NCI-H524 treated with DMSO at 0.1 percent for 48 hours (cell line): Measurements from ENCODE around the gene GIPC2.
"Not testable (repeated sequence)": the region's sequence is repeated elsewhere in the genome, so short reads cannot be mapped to it uniquely, and the experiment has no call there.

Experiments
- DNase-seq: peaks from one replicate; lab custom pipeline; 2025; lab: John Stamatoyannopoulos, UW

Gene GIPC2

DNA sequence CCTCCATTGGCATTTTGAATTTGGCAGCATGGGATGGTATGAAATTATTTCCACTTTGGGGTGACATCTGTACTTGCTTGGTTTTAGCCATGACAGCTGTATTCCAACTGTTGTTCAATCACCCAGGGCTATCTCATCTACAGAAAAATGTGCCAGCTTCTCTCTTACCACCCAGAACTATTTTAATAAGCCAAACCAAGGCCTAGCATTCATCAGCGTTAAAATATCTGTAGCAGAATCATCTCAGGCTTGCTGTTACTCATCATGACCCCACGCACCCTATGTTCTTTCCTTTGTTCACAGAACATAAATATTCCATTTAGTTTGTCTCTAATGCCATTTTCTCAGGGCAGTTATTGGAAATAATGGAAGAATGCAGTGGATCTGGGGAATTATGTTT lies 49.8 kb downstream of the GIPC2 start:
- DNase-seq: no peak

DNA sequence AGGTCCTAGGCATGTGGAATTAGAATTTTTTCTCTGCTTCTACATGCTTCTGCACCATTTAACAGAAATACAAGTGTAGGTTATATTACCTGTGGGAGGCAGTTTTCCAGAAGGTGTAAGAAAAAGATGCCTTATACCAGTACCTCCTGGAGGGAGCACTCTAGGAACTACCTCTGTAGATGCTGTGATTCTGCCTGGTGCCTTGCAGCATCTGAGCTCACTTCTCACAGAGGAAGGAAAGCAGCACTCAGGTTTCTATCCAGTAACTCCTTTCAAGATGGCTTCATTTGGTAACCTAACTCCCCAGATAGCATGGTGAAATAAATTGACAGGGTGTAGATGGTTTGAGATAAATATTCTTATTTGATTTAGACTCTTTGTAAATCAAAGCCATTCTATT lies 50.3 kb downstream of the GIPC2 start:
- DNase-seq: no peak

DNA sequence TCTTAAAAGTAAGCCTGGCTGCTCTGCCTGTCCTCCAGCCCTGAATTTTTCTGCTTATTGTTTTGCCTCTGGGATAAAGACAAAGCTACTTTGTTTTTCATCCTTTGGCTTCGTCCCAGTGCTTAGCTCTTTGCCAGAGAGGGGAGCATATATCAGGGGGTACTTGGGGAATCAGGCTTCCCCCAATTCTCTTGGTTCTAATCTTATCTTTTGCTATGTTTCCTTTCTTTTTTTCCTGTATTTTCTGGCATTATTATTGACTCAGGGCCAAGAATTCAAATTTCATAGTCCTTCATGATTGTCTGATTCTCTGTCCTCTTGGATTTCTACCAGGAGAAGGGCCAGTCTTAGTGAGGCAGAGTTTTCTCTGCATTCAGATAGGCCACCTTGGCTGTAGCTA lies 51.2 kb downstream of the GIPC2 start:
- no peak for DNase-seq

DNA sequence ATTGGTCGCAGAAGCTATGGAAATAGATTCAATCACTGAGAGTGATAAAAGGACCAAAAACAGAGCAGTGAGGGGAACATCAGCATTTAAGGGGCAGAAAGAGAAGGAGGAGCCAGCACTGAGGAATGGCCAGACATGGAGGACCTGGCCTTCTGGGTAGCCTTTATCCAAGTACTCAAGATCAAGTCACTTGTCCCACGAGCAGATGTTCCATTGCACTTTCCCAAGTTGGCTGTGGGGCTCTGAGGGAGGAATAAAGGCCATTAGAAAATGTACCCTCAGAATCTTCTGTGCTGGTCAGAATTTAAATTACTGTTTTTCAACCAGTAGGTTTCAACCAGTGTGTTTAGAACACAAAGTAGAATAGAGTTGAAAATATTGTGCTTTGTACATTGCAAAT lies 55.3 kb downstream of the GIPC2 start:
- no peak for DNase-seq

GRCh38 chr1:78101514-78101913 lies 55.7 kb downstream of the GIPC2 start:
- no peak for DNase-seq

GRCh38 chr1:78102082-78102481 lies 56.3 kb downstream of the GIPC2 start:
- DNase-seq: no peak

GRCh38 chr1:78102916-78103315 lies 57.1 kb downstream of the GIPC2 start:
- no peak for DNase-seq

DNA sequence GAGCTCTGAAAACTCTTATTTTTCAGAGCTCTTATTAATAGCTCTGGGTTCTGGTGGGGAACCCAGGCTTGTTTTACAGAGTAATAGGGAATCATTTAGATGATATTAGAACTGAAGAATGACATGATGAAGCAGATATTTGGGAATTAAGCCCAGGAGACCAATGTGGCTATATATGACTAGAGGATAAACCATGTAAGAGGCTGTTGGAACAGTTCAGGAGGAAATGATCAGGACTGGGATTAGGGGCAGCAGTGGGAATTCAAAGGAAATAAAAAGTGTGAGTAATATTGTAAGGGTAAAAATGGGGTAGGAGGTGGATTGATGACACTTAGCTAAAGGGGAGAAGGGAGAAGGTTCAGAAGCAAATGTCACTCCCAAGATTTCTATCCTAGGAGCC lies 58.6 kb downstream of the GIPC2 start:
- no peak for DNase-seq

GRCh38 chr1:78109659-78110058 lies 63.9 kb downstream of the GIPC2 start:
- not testable (repeated sequence) for DNase-seq

DNA sequence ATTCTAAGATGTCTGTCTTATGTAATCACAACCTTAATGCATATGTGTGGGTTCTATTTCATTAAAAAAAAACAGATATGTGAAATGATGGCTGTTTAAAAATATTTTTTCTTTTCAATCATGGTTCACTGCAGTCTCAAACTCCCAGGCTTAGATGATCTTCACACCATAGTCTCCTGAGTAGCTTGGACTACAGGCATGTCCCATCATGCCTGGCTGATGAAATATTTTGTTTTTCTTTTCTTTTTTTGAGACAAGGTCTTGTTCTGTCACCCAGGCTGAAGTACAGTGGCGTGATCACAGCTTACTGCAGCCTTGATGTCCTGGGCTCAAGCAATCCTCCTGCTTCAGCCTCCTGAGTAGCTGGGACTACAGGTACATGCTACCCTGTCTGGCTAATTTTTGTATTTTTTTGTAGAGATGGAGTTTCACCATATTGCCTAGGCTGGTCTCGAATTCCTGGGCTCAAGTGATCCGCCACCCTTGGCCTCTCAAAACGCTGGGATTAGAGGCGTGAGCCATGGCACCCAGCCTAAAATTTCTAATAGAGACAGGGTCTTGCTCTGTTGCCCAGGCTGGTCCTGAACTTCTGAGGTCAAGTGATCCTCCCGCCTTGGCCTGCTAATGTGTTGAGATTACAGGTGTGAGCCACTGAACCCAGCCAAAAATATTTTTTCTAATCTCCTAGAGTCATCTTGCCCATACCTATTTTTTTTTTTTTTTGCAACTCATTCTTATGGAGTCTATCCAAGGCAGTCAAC lies 67.6 kb downstream of the GIPC2 start:
- no peak for DNase-seq

DNA sequence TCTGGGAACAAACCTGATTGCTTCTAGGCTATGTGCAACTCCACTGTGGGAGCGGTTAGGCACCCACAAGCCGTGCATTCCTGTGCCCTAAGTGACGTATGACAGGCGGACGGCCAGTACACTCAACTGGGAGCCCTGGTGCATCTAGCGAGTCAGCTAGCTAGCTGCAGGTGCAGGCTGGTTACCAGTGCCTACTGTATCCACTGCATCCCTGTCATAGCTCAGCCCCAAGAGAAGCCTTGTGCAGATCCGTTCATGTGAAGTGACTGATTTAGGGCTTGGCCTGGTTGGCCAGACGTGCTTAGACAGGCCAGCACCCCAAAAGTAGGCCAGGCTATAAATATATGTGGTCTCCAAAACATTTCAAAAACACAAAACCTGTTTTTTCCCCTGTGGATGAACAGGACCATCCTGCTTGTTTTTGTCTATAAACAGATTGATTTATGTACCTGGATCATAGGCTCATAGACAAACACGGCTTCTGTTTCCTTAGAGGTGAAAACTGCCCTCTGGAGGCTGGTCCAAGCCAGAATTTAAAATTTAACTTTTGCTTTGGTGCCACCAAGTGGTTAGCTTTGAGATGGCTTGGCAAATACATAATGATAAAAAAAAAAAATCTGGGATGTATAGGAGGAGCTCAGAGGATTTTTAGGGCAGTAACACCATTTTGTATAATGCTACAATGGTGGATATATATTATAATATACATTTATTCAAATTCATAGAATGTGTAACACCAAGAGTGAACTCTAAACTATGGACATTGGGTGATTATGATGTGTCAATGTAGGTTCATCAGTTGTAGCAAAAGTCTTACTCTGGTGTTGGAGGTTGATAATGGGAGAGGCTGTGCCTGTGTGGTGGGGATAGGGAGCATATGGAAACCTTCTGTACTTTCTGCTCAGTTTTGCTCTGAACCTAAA lies 68.5 kb downstream of the GIPC2 start:
- no peak for DNase-seq

GRCh38 chr1:78120485-78120884 lies 74.7 kb downstream of the GIPC2 start:
- DNase-seq: not testable (repeated sequence)

- no peak for DNase-seq
Measured at GRCh38 chr1:78121710-78122109, 75.9 kb downstream of the GIPC2 start.

DNA sequence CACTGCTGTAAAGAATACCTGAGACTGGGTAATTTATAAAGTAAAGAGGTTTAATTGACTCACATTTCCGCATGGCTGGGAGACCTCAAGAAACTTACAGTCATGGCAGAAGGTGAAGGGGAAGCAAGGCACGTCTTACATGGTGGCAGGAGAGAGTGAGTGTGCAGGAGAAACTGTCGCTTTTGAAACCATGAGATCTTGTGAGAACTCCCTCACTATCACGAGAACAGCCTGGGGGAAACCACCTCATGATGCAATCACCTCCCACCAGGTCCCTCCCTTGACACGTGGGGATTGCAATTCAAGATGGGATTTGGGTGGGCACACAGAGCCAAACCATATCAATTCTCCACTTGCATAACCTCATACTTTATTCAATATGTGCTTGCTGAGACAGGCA lies 76.6 kb downstream of the GIPC2 start:
- no peak for DNase-seq

DNA sequence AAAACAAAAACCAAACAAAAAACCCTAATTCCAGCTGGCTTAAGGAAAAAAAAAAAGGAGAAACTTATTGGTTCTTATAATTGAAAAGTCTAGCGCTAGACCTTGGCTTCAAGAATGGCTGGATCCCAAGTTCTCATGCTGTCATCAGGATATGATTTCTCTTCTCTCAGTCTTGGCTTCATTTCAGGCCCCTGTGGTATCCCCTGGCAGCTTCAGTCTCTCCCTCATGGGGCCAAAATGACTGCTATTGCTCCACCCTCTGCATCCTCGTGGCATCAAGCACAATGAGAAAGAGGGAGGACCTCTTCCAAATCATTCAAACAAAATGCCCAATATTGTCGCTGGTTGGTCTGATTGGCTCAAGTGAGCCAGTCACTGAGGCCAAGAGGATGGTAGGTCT lies 80.7 kb downstream of the GIPC2 start:
- no peak for DNase-seq

DNA sequence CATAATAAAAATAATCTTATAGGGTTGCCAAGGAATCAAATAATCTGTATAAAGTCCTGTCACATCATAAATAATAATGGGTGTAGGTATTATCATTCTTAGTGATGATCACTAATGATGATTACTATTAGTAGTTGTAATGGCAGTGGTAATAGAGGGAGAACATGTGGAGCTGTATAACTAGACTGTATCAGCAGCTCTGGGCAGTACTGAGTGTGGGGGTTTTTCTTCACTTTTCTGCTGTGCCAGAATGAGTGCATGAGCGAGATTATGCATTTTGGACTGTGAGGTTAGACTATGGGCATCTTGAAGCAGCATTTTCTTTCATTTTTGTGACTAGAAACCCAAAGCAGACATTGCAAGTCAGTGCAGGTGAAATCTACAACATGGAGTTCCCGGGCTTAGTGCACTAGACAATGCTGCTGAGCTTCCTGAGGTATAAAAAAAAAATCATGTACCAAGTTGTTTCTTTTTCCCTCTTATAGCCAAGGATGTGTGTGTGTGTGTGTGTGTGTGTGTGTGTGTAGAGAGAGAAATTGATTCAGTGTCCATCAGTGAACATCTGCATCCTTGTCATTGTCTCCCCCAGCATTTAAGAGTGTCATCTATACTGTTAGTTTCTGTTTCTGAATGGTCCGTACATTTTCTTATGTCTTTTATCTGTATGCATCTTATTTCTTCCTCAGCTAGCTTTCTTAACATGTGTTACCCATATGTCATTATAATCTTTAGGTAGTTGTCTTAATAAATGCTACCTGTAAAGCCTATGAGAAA lies 86.6 kb downstream of the GIPC2 start:
- no peak for DNase-seq

DNA sequence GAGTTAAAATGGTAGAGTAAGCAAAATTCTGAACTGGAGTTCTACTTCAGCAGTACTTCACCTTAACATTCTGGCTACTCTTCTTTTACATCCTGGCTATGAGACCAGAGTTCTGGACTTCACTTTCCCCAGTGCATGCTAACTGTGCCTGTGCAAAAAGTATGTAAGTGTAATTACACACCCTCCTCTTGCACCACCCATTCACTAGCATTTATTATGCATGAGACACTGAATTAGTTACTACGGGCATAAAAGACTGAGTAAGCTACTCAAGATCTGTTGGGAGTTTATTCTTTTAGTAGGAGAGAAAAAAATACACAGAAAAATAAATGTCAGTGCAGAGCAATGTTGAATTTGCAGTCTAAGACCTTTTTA lies 87.2 kb downstream of the GIPC2 start:
- no peak for DNase-seq

GRCh38 chr1:78136680-78137079 lies 90.9 kb downstream of the GIPC2 start:
- no peak for DNase-seq

DNA sequence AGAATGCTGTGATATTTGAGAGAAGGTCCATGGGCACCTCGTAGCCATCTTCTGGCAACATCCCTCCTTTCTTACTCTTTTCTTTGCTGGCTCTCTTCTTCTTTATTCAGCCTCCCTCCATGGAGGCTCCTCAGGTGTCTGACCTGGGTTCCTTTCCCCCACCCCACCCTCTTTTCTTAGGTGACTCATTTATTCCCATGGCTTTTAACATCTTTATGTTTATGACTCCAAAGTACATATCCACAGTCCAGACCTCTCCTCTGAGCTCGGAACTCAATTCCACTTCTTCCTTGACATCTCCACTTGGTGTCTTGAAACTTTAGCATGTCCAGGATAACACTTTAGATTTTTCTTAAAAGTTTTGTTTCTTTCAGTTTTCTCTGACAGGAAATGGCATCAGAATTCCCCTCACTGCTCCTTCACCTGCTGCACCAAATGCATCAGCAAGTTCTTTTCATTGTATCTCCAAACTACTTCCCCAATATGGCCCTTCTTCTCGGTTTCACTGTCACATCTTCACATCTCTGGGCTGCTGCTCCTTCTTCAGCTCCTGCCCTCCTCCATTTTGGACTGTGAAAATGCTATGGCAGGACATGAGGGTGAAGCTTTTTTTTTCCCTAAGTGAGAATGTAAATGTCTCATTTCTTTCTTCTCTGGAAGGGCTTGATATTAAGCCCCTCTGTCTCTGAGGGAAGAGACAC lies 95.9 kb downstream of the GIPC2 start:
- no peak for DNase-seq

GRCh38 chr1:78142736-78143135 lies 97.0 kb downstream of the GIPC2 start:
- DNase-seq: no peak

DNA sequence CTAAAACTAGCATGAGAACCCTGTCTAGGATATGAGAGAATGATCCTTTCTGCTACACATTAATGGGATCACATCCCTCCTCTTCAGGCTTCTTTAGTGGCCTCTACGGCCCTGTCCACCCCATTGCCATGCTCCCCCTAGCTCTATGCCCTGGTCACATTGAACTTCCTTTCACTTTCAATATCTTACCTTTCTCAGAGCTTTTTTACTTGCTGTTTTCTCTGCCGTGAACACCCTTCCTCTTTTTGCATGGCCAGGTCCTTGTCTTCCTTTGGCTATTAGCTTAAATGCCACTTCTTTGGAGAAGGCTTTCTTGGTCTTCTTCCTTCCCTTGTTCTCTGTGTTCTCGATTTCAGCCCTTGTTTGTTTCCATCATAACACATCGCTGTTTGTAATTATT lies 97.4 kb downstream of the GIPC2 start:
- DNase-seq: no peak

GRCh38 chr1:78143673-78144072 lies 97.9 kb downstream of the GIPC2 start:
- no peak for DNase-seq
